ENCODE data around the gene RRBP1.

The RRBP1 gene

DNA sequence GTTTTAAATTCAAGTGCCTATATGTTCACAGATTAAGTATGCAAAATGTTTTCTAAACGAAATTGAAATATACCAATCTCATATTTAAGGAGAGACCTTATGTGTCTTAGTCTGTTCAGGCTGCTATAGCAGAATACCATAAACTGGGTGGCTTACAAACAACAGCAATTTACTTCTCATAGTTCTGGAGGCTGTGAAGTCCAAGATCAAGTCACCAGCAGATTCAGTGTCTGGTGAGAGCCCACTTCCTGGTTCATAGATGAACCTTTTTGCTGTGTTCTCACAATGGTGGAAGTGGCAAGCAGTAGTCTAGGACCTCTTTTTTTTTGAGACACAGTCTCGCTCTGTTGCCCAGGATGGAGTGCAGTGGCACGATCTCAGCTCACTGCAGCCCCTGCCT is 115.7 kb downstream of the RRBP1 start:
- no peak for DNase-seq

GRCh38 chr20:17565169-17565845 is 116.7 kb downstream of the RRBP1 start:
- no peak for DNase-seq

All from NCI-H1092 (cell line).